Stimulated activated CD8-positive, alpha-beta memory T cell treated with anti-CD3 and anti-CD28 coated beads, Interleukin-7, amount 100 ng/mL, for 1 hour (primary cell): Measurements from ENCODE around the gene AIF1.
A peak's percentile ranks its signal among the peaks of the same experiment; 100 is the strongest.

Experiments
- DNase-seq, 2 donors: peaks; one replicate each; pipeline ENCODE4 v3.0.0-alpha.2; 2020; ENCODE audit warnings: low read depth in 2 of 2

AIF1 gene

DNA sequence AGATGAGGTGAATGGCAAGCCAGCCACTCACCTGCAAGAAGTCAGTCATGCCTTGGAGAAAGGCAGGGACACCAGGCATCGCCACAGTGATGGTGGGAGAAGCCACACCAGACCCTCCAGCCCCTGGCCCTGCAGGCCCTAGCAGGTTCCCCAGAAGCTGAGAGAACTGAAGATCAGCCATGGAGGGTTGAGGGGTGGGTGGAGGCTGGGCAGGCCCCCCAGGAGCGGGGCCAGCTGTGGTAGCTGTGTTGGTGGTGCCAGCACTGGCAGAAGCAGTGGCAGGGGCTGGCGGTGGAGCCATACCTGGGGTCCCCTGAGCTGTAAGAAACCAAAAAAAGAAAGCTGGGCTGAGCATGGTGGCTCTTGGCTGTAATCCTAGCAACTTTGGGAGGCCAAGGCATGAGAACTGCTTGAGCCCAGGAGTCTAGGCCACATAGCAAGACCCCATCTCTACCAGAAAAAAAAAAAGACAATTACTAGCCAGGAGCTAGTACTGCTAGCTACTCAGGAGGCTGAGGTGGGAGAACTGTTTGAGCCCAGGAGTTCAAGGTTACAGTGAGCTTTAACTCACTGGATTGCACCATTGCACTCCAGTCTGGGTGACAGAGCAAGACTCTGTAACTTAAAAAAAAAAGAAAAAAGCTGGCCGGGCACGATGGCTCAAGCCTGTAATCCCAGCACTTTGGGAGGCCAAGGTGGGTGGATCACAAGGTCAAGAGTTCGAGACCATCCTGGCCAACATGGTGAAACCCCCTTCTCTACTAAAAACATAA is 27.9 kb downstream of the AIF1 start:
- DNase-seq = no peak

DNA sequence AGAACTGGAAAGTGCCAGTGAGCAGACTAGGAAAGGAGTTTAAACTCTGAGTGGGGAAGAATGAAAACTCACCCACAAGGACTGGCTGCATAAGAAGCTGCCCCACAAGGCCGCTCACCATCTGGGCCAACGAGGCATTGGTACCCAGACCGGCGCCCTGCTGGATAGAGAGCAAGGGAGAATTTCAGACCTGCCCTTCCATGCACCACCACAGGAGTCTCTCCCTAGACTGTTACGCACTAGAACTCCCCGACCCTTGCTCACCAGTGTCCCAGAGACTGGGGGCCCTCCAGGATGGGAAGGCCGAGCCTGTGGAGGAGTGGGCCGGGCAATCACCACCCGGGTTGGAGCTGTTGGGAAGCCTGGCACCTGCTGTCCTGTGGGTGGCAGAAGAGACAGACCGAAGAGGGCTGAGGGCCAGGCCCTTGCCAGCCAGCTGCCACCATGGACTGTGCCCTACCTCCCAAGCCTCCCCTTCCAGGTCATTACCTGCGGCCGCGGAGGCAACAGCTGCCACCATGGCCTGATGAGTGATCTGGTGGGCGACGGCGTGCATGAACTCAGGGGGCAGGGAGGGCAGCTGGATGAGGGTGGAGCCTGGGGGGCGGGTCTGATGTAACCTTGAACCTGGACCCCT is 28.9 kb downstream of the AIF1 start:
- no peak for DNase-seq

DNA sequence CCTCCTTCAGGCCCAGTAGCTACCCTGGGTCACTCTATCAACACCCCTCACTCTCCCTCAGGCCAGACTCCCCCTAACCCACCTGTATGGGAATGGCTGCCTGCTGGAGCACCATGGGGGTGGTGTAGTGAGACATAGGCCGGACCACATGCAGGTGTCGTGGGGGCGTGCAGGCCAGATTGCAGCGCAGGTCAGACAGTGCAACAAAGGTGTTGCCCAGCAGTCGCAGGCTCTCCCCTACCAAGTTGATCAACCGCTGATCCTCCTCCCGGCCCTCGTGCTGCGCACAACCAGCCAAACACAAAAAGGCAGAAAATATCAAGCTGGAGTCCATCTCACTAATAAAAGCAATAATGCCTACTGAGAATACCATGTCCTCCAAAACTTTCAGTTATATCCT is 30.3 kb downstream of the AIF1 start:
- DNase-seq = no peak

GRCh38 chr6:31651602-31652191 is 36.7 kb downstream of the AIF1 start:
- DNase-seq = no peak

GRCh38 chr6:31652925-31653724 is 38.1 kb downstream of the AIF1 start:
- no peak for DNase-seq

GRCh38 chr6:31654574-31655348 is 39.7 kb downstream of the AIF1 start:
- no peak for DNase-seq

DNA sequence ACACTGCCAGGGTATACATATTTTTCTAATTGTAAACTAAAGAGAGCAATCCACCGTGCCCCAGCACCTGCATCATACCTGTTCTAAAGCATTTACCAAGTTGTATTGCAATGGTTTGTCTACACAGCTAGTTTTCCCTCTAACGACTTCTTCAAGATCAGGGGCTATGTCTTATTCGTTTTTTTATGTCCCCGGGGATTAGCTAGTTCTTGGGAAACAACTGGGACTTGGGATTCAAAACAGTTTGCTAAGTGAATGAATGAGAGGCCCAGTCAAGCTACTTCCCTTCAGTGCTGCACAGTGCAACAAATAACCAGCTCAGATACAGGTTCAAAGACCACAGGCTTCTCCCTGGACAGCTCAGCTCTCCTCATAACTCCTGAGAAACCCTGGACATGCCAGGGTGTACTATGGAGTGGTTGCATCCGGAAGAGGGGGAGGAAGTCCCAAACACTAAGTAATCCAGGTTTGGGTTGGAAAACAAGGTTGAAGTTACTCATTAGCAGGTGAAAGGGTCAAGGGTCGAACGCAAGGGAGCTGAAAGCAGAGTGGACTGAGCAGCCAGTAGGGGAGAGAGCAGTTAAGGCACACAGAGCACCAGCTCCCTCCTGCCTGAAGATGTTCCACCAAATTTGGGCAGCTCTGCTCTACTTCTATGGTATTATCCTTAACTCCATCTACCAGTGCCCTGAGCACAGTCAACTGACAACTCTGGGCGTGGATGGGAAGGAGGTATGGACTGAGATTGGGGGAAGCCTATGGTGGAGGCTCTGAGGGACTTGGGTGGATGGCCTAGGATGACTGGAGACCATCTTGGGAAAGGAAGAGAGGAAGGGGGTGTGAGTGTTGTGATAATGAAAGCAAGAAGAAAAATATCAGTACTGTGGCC is 40.6 kb downstream of the AIF1 start, which contains the start of gene APOM:
APOM (plus strand) TSS at position 546 of the 889 bp plus-strand sequence; CDS start at position 619, 73 bp downstream.
- no peak for DNase-seq

DNA sequence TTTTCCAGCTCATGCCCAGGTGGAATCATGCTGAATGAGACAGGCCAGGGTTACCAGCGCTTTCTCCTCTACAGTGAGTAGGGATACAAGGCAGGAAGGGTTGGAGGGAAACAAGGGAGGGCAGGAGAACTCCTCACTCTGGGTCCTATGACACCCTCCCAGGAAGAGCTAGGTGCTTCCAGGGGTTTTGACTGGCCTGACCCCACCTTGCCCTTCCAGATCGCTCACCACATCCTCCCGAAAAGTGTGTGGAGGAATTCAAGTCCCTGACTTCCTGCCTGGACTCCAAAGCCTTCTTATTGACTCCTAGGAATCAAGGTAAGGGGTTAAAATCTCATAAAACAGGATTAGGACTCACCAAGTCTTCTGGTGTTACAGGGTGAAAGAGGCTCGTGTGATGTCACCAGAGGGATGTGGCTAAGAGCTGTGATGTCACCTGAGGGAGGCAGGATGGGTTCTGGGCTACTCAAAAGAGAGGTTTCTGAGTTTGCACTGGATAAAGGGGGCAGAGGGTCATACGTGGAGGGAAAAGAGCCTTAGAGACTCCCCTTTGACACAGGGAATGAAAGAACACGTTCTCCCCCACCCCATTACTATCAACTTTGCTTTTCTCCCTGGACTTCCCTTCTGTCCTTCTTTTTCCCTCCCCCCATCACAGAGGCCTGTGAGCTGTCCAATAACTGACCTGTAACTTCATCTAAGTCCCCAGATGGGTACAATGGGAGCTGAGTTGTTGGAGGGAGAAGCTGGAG is 42.5 kb downstream of the AIF1 start:
- no peak for DNase-seq

GRCh38 chr6:31658158-31658688 is 43.2 kb downstream of the AIF1 start:
- no peak for DNase-seq

DNA sequence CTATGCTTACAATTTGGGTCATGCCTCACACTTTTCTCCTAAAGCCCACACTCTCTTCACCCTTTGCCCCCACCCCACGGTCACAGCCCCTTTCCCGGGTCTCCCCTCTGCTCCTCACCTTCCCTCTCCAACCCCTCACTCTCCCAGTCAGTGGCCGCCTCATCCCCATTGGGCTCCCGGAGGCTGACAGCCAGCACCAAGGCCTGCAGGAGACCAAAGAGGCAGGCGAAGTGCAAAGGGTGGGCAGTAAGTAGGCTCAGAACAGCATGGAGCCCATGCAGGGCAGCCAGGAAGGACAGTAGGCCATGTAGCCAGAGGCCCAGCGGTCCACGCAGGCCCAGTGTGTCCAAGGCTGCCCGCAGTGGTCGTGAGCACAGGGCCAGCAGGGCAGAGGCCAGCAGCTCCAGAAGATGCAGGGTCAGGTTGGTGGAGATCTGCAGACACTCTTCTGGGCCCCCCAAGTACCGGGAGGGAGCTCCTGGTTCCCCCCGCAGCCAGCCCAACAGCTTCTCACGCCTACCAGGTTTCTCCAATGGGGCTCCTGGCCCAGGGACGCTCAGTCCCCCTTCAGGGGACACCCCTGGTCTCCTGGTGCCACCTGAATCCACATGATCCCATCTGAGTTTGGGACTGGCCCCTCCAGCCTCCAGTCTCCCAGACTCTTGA is 44.1 kb downstream of the AIF1 start:
- no peak for DNase-seq

- no peak for DNase-seq
Measured at GRCh38 chr6:31659649-31660380, 44.8 kb downstream of the AIF1 start.

DNA sequence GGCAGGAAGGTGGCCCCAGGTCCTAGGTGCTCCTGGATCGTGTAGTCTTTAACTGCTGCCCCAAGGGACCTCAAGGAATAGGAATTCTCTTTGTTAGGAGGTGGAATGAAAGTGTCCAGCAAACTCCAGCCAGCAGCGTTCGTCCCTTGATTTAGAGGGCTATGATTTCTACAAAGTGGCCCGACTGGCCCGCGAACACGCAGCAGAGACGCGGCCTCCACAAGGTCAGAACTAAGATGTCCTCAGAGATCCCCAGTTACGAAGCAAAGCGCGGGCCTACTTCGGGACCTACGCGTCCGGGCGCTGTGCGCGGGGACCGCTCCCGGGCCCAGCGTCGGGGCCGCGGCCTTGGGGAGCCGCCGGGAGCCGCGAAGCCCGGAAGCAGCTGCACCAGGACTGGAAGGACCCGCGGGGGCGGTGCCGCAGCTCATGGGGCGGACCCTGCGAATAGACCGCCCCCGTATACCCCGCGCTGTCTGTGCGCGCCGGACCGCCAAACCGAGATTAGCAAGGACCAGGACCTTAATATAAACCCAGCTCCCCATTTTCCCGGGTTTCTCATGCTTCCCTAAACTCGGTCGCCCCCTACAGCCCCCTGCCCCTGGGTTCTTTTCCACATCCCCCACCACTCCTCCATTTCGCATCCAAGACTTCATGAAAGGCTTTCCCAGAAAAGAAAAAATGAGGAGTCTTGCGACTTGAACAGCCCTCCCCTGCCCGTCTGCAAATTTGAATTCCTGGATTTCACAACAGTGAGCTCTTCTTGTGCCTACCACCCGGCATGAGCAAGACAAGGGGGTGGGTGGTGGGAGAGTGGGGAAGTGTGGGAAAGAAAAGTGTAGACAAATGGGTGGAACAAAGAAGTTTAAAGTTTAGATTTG is 45.6 kb downstream of the AIF1 start, which contains the start of gene C6orf47:
C6orf47 (minus strand) TSS at position 398 of the 881 bp plus-strand sequence. CDS start 831 bp downstream, outside the sequence.
- peak; percentile 56 to 57 for DNase-seq

DNA sequence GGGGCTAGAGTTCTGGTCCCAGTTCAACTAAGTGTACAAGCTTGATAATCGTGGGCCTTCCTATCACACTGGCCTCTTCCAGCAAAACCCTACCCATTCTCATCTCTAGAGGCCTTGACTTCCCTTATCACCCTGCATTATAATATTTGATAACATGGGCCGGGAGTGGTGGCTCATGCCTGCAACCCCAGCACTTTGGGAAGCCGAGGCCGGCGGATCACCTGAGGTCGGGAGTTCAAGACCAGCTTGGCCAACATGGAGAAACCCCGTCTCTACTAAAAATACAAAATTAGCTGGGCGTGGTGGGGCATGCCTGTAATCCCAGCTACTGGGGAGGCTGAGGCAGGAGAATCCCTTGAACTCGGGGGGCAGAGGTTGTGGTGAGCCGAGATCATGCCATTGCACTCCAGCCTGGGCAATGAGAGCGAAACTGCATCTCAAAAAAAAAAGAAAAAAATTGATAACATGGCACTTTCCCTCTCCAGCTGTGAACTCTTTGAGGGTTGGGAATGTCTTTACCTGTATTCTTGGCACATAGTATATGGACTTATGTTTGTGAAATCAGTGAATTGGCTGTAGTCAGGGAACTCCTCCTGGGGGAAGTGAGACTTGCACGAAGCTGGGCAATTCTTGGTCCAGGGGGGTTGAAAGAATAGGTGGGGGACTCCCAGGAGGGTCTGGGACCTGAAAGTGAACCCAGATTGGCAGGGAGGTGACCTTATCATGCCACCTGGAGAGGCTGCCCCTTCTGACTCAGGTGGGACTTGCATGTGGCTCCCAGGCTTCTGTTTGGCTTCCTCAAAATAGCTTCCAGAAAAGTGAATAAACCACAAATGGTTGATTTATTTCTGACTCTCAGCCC is 46.5 kb downstream of the AIF1 start:
- DNase-seq = no peak

DNA sequence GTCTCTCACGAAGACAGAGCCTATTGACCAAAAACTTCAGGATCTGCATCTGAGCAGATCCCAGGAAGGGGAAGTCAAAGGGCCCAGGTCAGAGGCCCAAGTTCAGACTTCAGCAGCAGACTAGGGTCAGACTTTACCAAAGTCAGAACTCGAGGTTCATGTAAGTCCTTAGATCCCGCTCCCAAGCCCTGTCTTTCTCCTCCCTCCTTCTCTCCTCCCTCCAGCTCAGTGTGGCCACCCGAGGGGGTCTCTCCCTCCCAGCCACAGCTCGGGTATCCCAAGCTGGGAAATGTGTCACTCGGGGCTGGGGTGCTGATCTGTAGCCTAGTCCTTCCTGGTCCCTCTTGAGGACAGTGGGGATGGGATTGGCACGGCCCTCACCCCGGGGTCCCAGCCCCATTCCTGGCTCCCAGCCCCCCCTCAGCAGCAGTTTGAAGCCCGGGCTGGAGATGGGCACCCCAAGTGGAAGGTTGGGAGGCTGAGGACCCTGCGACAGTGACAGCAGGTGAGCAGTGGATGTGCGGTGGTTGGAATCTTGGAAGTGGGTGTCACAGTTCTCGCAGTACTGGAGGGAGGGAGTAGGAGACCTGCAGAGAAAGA is 47.2 kb downstream of the AIF1 start:
- DNase-seq = no peak

DNA sequence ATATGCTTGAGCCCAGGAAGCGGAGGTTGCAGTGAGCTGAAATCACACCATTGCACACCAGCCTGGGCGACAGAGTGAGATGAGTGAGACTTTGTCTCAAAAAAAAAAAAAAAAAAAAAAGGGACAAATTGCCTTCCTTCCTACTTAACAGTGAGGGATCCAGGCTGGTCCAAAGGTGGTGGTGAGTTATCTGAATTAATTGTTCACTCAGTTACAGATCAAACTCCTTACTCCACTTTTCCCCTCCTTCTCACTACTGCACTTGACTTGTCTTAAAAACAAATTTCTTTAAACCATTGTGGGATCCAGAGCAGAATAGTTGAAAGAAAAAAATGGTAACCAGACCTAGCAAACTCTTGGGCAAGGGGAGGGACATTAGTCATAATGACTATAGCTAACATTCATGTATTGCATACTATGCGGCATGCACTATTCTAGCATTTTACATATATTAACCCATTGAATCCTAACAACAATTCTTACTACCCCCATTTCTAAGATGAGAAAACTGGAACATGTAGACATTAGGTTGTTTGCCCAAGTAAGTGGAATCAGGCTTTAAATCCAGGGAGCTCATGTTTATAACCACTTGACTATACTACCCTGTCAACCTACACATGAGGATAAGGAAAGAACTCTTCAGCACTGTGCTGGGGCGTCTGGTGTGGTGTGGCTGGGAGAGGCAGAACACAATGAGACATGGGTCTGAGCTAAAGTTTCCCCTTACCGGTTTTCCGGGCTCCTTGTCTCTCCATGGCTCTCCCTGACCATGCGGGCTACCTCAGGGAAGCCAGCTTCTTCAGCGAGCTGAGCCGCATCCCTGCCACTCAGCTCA is 48.3 kb downstream of the AIF1 start:
- DNase-seq = no peak
